MM.1S (cell line): ENCODE data around the gene ZNF441.

Experiments used
- EZH2 ChIP-seq: fragments of 300-600 bp; sonication (generic); optimal IDR thresholded peaks from 2 replicates; pipeline ENCODE3; 2017; ENCODE audit warnings: low read depth, mild to moderate bottlenecking, antibody characterized with exemption, low read length, mixed read lengths
- EZH2phosphoT487 ChIP-seq: fragments of 300-600 bp; sonication (generic); IDR thresholded peaks from 2 replicates; pipeline ENCODE4 v1.6.1; 2018; ENCODE audit warnings: antibody characterized with exemption, low read length
- TF ChIP-seq, protein P1 (sequence below): fragments of 300-600 bp; sonication (generic); IDR thresholded peaks from 2 replicates; pipeline ENCODE4 v1.5.1; 2016; ENCODE audit warnings: antibody characterized with exemption, low read length, mixed read lengths

- TF ChIP-seq, protein P1, sequence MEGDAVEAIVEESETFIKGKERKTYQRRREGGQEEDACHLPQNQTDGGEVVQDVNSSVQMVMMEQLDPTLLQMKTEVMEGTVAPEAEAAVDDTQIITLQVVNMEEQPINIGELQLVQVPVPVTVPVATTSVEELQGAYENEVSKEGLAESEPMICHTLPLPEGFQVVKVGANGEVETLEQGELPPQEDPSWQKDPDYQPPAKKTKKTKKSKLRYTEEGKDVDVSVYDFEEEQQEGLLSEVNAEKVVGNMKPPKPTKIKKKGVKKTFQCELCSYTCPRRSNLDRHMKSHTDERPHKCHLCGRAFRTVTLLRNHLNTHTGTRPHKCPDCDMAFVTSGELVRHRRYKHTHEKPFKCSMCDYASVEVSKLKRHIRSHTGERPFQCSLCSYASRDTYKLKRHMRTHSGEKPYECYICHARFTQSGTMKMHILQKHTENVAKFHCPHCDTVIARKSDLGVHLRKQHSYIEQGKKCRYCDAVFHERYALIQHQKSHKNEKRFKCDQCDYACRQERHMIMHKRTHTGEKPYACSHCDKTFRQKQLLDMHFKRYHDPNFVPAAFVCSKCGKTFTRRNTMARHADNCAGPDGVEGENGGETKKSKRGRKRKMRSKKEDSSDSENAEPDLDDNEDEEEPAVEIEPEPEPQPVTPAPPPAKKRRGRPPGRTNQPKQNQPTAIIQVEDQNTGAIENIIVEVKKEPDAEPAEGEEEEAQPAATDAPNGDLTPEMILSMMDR = no peak
- no peak for TF ChIP-seq EZH2phosphoT487
- no peak for TF ChIP-seq EZH2
These were observed 44.4 kb upstream of the ZNF441 start for GRCh38 chr19:11722414-11722813.
